ENCODE results near the gene ZFYVE19.

The ZFYVE19 gene

GRCh38 chr15:40807028-40807887, at the start of gene ZFYVE19, which contains the start of gene DNAJC17:
TSS of gene ZFYVE19 (plus strand) at chr15:40807089. CDS start at chr15:40807590, 501 bp downstream.
TSS of gene DNAJC17 (minus strand) at chr15:40807473. CDS start at chr15:40807446, 27 bp downstream.
- DNase-seq = peak; percentile 96

GRCh38 chr15:40759961-40760360, 46.9 kb upstream of the ZFYVE19 start:
- DNase-seq = no peak

- DNase-seq = peak; percentile 47
These were observed 43.7 kb upstream of the ZFYVE19 start for GRCh38 chr15:40762919-40763800.

- DNase-seq = peak; percentile 69
These were observed 42.9 kb upstream of the ZFYVE19 start, which contains the start of gene GCHFR for GRCh38 chr15:40763801-40764628. TSS of gene GCHFR (plus strand) at chr15:40764068. CDS start at chr15:40764181, 113 bp downstream.

- no peak for DNase-seq
These were observed 42.2 kb upstream of the ZFYVE19 start for GRCh38 chr15:40764629-40765103.

- no peak for DNase-seq
These were observed 40.6 kb upstream of the ZFYVE19 start for GRCh38 chr15:40766194-40766815.

- DNase-seq = no peak
These were observed 39.7 kb upstream of the ZFYVE19 start for GRCh38 chr15:40766906-40767837.

- DNase-seq = no peak
These were observed 38.9 kb upstream of the ZFYVE19 start for GRCh38 chr15:40767838-40768500.

GRCh38 chr15:40768521-40769273, 38.2 kb upstream of the ZFYVE19 start:
- no peak for DNase-seq

- peak; percentile 66 for DNase-seq
These were observed 37.4 kb upstream of the ZFYVE19 start, which contains the start of gene C15orf62 for GRCh38 chr15:40769274-40770146. TSS of gene C15orf62 (plus strand) at chr15:40769980. CDS start at chr15:40770496, 516 bp downstream.

- no peak for DNase-seq
These were observed 36.7 kb upstream of the ZFYVE19 start for GRCh38 chr15:40770147-40770721.

GRCh38 chr15:40771242-40771641, 35.6 kb upstream of the ZFYVE19 start:
- DNase-seq = no peak

GRCh38 chr15:40772014-40772413, 34.9 kb upstream of the ZFYVE19 start:
- DNase-seq = no peak

GRCh38 chr15:40773496-40773895, 33.4 kb upstream of the ZFYVE19 start:
- DNase-seq = no peak

- no peak for DNase-seq
These were observed 33.0 kb upstream of the ZFYVE19 start for GRCh38 chr15:40773902-40774301.

GRCh38 chr15:40775007-40775406, 31.9 kb upstream of the ZFYVE19 start:
- DNase-seq = no peak

GRCh38 chr15:40775740-40776536, 31.0 kb upstream of the ZFYVE19 start:
- DNase-seq = no peak

All from stimulated activated CD4-positive, alpha-beta T cell treated with anti-CD3 and anti-CD28 coated beads, Interleukin-1b, Interleukin-23, amount 100 ng/mL, for 48 hours (primary cell).